Glutamatergic neuron (in vitro differentiated cells): ENCODE results near the gene WDR59. TPM values are rescaled to one million over a fixed set of nuclear protein-coding genes. Genes with fewer than 3 reads are reported as not detected.

Experiments used
- DNase-seq: peaks from one replicate; pipeline ENCODE4 v3.0.0; 2022
- H3K27ac Mint-ChIP-seq: one replicate; pipeline ENCODE4 v1.8.0; 2020; ENCODE audit warnings: mild to moderate bottlenecking, mixed read lengths, inconsistent platforms; ENCODE audit not compliant: unreplicated experiment
- H3K27me3 Mint-ChIP-seq: one replicate; pipeline ENCODE4 v1.8.0; 2020; ENCODE audit warnings: mild to moderate bottlenecking, moderate library complexity, mixed read lengths, inconsistent platforms; ENCODE audit not compliant: unreplicated experiment
- H3K36me3 Mint-ChIP-seq: one replicate; pipeline ENCODE4 v1.8.0; 2020; ENCODE audit warnings: mild to moderate bottlenecking, mixed read lengths, inconsistent platforms; ENCODE audit not compliant: unreplicated experiment
- H3K4me1 Mint-ChIP-seq: one replicate; pipeline ENCODE4 v1.8.0; 2020; ENCODE audit warnings: mild to moderate bottlenecking, low read depth, mixed read lengths, inconsistent platforms; ENCODE audit not compliant: unreplicated experiment
- H3K4me3 Mint-ChIP-seq: one replicate; pipeline ENCODE4 v1.8.0; 2020; ENCODE audit warnings: mild to moderate bottlenecking, mixed read lengths, inconsistent platforms; ENCODE audit not compliant: unreplicated experiment
- H3K9me3 Mint-ChIP-seq: one replicate; pipeline ENCODE4 v1.8.0; 2020; ENCODE audit warnings: mild to moderate bottlenecking, moderate library complexity, mixed read lengths, inconsistent platforms; ENCODE audit not compliant: unreplicated experiment
- long read RNA-seq: library from polyadenylated mRNA; unstranded; transcript quantifications from one replicate; pipeline ENCODE4 v2.0.0, GENCODE V29; 2020; ENCODE audit not compliant: unreplicated experiment
- total RNA-seq: library from RNA; stranded (reverse); fragmentation: NEBNext Ultra II Directional; extraction: Animal tissue kit (Norgen Biotek cat#: 25700); gene quantifications from one replicate; pipeline ENCODE4 v1.2.1, GENCODE V29; 2021; ENCODE audit not compliant: unreplicated experiment
- TF ChIP-seq, protein P1 (sequence below): fragments of 200-600 bp; sonication (generic); IDR thresholded peaks from one replicate; pipeline ENCODE4 v1.5.0; 2021; ENCODE audit not compliant: partially characterized antibody, unreplicated experiment

The WDR59 gene, protein sequence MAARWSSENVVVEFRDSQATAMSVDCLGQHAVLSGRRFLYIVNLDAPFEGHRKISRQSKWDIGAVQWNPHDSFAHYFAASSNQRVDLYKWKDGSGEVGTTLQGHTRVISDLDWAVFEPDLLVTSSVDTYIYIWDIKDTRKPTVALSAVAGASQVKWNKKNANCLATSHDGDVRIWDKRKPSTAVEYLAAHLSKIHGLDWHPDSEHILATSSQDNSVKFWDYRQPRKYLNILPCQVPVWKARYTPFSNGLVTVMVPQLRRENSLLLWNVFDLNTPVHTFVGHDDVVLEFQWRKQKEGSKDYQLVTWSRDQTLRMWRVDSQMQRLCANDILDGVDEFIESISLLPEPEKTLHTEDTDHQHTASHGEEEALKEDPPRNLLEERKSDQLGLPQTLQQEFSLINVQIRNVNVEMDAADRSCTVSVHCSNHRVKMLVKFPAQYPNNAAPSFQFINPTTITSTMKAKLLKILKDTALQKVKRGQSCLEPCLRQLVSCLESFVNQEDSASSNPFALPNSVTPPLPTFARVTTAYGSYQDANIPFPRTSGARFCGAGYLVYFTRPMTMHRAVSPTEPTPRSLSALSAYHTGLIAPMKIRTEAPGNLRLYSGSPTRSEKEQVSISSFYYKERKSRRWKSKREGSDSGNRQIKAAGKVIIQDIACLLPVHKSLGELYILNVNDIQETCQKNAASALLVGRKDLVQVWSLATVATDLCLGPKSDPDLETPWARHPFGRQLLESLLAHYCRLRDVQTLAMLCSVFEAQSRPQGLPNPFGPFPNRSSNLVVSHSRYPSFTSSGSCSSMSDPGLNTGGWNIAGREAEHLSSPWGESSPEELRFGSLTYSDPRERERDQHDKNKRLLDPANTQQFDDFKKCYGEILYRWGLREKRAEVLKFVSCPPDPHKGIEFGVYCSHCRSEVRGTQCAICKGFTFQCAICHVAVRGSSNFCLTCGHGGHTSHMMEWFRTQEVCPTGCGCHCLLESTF
- total RNA-seq = 65.9 TPM
- long read RNA-seq, full-length matches to known transcripts = 2 of 3 reads
- long read RNA-seq, partial matches to known transcripts = 1 of 3 reads
- long read RNA-seq, other reads (novel, unspliced or antisense) = 0 of 3 reads

DNA sequence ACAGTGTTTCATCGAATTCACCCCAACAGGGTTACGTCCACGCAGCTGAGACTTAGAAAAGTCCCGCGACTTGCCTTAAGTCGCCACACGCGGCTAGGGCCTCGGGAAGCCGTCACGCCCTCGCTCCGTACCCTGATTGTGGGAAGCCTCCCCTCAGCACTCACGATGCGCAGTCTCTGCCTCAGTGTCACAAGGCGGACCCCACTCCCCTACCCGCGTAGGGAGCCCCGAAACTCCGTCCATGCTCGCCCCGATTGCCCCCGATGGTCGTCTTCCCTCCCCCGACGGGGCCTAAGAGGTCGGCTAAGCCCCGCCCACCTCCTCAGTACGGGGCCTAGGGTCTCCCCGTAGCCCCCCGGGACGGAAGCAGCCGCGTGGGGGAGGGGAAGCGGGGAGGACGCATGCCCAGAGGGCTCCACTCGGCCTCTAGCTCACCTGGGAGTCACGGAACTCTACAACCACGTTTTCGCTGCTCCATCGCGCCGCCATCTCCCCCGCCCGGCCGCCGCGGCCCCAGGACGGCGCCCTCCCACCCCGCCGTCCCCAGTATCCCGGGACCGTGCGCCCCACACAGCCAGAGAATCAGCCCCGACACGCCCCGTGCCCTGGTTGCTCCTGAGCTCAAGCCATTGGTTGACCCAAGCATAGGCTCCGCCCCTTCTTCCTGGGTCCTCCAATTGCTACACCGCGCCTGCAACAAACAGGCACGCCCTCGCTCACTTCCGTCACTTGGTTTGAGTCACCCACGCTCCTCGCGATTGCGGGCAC, at the start of gene WDR59:
Gene WDR59, minus strand, starts transcription at position 595 of the 768 bp plus-strand sequence. Its CDS starts 106 bp downstream, at position 489.
- H3K27me3 Mint-ChIP-seq = no peaks in the 10 kb centered on the region
- DNase-seq = peak; percentile 98
- no peaks in the 10 kb centered on the region for H3K9me3 Mint-ChIP-seq
- H3K4me1 Mint-ChIP-seq = peaks cover 1% of the 10 kb centered on the region
- H3K36me3 Mint-ChIP-seq = no peaks in the 10 kb centered on the region
- peak within 1 kb of the TSS; percentile 73 for H3K27ac Mint-ChIP-seq
- TF ChIP-seq, protein P1, sequence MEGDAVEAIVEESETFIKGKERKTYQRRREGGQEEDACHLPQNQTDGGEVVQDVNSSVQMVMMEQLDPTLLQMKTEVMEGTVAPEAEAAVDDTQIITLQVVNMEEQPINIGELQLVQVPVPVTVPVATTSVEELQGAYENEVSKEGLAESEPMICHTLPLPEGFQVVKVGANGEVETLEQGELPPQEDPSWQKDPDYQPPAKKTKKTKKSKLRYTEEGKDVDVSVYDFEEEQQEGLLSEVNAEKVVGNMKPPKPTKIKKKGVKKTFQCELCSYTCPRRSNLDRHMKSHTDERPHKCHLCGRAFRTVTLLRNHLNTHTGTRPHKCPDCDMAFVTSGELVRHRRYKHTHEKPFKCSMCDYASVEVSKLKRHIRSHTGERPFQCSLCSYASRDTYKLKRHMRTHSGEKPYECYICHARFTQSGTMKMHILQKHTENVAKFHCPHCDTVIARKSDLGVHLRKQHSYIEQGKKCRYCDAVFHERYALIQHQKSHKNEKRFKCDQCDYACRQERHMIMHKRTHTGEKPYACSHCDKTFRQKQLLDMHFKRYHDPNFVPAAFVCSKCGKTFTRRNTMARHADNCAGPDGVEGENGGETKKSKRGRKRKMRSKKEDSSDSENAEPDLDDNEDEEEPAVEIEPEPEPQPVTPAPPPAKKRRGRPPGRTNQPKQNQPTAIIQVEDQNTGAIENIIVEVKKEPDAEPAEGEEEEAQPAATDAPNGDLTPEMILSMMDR = no peak
- peak within 1 kb of the TSS; percentile 87 for H3K4me3 Mint-ChIP-seq

DNA sequence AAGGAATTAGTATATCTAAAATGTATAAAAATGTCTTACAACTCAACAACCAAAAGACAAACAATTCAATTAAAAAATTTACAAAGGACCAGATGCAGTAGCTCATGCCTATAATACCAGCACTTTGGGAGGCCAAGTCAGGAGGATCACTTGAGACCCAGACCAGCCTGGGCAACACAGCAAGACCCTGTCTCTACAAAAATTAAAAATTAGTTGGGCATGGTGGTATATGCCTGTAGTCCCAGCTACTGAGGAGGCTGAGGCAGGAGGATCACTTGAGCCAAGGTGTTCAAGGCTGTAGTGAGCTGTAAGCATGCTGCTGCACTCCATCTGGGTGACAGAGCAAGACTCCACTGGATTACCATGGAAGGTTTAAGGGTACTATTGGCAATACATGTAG, 47.7 kb upstream of the WDR59 start:
- Mint-ChIP-seq H3K4me3 (no peak overlapping the region), H3K9me3 (no peaks in the 10 kb centered on the region), H3K27ac (no peak overlapping the region), H3K36me3 (peaks cover 1% of the 10 kb centered on the region), H3K4me1 (no peaks in the 10 kb centered on the region), H3K27me3 (peaks cover 3% of the 10 kb centered on the region)
- DNase-seq = no peak
- TF ChIP-seq, protein P1 = no peak

DNA sequence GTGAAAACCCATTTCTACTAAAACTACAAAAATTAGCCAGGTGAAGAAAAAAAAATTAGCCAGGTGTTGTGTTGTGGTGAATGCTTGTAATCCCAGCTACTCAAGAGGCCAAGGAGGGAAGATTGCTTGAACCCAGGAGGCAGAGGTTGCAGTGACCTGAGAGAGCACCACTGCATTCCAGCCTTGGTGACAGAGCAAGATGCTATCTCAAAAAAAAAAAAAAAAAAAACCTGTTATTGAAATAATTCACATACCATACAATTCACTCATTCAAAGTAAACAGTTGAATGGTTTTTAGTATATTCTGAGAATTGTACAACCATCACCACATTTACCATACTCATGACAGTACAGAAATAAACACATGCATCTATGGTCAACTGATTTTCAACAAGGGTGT, 44.9 kb upstream of the WDR59 start:
- Mint-ChIP-seq H3K27me3 (peaks cover 3% of the 10 kb centered on the region), H3K36me3 (no peaks in the 10 kb centered on the region), H3K27ac (no peak overlapping the region), H3K9me3 (no peaks in the 10 kb centered on the region), H3K4me3 (no peak overlapping the region), H3K4me1 (no peaks in the 10 kb centered on the region)
- TF ChIP-seq, protein P1 = no peak
- no peak for DNase-seq

DNA sequence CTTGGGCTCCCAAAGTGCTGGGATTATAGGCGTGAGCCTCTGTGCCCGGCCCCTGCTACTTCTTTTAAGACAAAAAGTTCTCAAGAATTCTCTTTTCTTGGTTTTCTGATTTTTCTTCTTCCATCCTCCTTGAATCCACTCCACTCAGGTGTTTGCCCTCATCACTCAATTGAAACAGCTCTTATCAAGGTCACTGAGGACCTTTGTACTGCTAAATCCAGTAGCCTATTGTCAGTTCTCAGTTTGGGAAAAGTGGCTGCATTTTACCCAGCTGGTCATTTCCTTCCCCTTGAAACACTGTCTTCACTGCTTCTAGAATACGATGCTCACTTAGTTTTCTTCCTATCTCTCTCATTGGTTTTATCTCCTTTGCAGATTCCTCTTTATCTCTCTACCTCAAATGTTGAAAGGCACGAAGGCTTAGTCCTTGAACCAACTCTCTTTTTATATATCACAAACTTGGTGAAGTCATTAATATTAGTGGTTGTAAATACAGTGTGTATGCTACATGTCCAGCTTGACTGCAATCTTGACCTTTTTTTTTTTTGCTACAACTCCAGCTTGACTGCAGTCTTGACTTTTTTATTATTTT, 43.7 kb upstream of the WDR59 start:
- TF ChIP-seq, protein P1 = no peak
- Mint-ChIP-seq H3K36me3 (no peaks in the 10 kb centered on the region), H3K4me1 (no peaks in the 10 kb centered on the region), H3K4me3 (no peak overlapping the region), H3K27ac (no peak overlapping the region), H3K9me3 (no peaks in the 10 kb centered on the region), H3K27me3 (no peaks in the 10 kb centered on the region)
- no peak for DNase-seq
